CD4-positive, alpha-beta T cell treated with Interleukin-12 subunit alpha and Interleukin-12 subunit beta, for 1 hour (primary cell): Measurements from ENCODE around the gene MPP1.
"Not testable (repeated sequence)": the region's sequence is repeated elsewhere in the genome, so short reads cannot be mapped to it uniquely, and the experiment has no call there.

Experiments
- DNase-seq: peaks from one replicate; pipeline ENCODE4 v3.0.0-alpha.2; 2020

Gene MPP1

DNA sequence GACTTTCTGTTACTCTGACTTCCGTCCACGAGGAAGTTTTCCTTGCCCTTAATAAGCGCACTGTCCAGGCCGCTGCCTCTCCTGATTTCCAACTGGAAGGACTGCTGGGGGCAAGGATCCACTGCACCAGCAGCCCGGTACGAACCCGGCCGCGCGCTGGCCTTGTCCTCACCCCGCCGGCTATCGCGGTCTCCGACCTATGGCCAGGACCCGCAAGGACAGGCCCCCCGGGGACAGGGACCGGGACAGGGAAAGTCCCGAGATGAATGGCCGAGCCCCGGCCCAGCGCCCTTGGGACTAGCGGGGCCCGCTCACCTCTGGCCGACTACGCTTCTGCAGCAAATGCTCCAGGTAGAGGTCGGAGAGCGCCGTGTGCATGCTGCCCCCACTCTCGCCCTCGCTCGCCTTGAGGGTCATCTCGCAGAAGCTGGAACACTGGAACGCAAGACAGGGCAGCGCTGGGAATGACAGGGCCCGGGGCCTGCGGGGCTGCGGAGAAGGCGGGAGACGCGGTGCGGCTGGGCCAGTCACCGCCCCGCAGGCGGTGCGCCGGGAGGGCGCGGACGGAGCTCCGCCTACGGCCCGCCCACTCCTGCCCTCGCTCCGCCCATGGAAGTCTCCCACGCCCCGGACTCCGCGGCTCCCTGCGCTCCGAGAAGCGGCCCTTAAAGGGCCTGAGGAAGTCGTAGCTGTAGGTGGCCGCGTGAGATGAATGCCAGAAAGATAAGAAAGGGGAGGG lies at the start of gene MPP1:
MPP1 (minus strand) TSS at position 529 of the 739 bp plus-strand sequence; CDS start at position 417, 112 bp downstream.
- DNase-seq = peak; percentile 81

DNA sequence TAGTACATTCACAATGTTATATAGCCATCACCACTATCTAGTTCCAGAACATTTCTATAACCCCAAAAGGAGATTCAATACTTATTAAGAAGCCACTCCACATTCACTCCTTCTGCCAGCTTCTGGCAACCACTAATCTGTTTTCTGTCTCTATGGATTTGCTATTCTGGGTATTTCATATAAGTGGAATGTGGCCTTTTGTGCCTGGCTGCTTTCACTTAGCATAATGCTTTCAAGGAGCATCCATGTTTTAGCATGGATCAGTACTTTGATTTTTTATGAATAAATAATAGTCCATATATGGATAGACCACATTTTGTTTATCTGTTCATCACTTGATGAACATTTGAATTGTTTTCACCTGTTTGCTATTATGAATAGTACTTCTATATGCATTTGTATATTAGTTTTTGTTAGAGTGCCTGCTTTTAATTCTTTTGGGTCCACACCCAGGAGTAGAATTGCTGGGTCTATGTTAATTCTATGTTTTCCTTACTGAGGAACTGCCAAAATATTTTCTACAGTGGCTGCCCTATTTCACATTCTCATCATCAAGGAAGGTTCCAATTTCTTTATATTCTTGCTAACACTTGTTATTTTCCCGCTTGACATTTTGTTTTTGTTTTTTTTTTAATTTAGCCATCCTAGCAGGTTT lies 45.8 kb upstream of the MPP1 start:
- DNase-seq = no peak

DNA sequence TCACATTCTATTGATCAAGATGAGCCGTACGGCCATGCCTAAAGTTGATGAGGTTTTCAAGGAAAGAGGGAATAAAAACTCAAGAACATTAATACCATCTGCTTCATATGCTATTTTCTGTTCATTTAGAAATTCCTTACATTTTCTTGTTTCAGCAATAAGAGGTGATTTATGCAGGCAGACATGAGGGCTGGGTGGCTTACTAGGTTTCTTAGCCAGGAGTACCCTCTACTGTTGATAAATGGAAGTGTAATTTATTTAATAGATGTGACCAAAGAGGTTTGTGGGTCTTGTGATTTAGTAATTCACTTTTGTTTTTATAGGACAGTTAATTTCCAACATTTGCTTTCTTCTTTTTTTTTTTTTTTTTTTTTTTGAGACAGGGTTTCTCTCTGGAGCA lies 35.6 kb upstream of the MPP1 start:
- peak; percentile 51 for DNase-seq

DNA sequence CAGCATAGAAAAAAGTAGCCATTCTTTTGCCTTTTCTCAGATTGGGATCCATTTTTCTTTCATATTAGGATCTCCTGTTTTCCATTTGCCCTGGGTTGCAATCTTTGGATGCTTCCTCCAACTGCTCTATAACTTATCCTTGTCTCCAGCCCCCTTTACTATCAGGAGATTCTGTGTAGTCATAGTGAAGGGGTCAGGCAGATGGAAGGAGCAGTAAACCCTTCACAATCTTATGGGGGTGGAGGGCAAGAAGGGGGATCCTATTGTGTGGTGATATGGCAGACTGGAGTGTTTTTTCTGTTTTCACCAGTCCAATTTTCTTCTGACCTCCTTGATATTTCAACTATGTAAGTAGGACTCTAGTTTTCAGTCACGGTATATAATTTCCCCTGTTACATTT lies 30.9 kb upstream of the MPP1 start:
- DNase-seq = no peak

DNA sequence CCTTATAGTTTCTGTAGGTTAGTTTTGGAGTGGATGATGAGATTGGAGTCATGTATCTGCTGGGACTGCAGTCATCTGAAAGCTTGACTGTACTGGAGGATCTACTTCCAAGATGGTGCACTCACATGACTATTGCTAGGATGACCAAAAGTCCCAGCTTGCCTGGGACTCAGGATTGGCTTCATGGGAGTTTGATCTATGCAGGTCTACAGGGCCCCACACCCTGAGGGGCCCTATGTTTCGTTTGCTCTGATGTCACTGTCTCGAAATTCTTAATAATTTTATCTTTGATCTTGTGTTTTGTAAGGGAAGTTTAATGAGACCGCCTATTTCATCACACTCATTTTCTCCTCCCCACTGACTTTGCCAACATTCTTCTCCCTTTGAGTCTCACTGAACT lies 29.3 kb upstream of the MPP1 start, which contains the start of gene SMIM9:
SMIM9 (minus strand) TSS at position 101 of the 400 bp plus-strand sequence. CDS start 3,806 bp downstream, outside the sequence.
- no peak for DNase-seq

DNA sequence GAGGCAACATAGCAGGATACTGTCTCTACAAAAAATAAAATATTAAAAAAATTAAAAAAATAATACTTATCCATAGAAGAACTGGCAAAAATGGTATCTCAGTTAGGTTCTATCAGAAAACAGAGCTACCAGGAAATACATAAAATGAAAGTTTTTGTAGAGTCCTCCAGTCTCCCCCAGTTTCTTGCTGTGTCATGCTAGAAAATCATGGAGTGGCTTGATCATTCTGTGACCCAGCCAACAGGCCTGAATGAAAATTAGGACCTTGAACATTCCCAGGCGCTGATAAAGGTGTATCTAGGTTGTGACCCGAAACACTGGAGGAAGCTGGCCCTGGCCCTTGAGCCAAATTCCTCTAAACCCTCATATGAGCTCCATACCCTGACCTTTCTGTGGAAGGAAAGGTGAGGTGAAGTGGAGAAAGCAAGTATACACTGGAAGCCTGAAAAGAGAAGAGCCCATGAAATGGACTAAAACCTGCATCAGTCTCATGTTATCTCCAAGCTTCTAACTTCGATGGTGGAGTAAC lies 28.5 kb upstream of the MPP1 start:
- DNase-seq = no peak

DNA sequence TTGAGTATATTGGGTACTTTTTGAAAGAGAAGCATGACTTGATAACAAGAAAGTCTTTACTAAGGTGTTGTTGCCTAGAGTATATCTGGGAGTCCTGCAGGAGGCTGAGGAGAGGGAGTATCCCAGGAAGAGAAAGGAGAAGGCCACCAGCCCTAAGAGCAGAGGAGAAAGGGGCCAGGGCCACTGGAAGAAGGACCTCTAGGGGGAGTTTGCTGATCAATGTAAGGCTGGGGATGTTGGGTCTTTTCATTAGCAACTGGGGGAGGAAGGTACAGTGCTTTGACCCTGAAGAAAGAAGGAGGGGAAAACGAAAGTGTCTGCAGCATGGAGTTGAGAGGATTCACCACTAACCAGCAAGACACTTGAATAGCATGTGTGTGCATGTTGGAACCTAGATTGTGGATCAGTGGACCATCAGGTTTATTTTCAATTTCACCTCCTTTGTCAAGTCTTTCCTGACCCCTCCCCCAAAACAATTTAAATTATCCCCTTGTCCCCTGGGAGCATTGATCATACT lies 24.7 kb upstream of the MPP1 start:
- no peak for DNase-seq

DNA sequence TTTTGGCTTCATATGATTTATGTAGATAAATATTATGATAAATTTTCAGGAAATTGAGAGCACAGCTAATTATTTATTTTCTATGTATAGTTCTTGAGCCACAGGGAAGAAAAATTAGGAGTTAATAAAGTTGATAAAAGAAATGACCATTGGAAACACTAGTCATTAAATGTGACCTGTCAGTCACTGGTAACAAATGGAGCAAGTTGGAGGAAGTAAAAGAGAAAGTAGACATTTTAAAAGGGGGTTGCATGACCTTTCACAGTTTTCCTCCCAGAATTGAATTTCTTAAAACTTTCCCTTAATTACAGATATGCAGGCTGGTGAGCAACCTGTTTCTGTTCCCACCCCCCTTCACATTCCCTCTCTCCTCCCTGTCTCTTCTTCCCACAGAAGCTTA lies 23.8 kb upstream of the MPP1 start:
- no peak for DNase-seq

DNA sequence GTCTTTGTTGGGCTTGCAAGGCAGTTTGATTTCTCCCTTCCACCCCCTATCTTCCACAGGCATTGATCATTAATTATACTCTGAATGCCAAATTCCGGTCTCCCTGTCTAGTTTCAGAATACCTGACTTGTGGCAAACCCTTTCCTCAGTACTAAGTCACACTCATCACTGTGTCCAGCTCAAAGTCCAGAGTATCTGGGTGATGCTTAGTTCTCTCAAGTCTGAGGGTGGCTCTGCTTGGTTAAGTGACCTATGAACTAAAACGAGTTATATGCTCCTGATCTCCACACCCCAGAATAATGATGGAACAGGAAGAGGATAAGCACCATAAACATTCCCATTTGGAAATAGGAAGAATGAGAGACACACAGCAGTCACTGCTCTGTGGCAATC lies 22.7 kb upstream of the MPP1 start:
- no peak for DNase-seq

DNA sequence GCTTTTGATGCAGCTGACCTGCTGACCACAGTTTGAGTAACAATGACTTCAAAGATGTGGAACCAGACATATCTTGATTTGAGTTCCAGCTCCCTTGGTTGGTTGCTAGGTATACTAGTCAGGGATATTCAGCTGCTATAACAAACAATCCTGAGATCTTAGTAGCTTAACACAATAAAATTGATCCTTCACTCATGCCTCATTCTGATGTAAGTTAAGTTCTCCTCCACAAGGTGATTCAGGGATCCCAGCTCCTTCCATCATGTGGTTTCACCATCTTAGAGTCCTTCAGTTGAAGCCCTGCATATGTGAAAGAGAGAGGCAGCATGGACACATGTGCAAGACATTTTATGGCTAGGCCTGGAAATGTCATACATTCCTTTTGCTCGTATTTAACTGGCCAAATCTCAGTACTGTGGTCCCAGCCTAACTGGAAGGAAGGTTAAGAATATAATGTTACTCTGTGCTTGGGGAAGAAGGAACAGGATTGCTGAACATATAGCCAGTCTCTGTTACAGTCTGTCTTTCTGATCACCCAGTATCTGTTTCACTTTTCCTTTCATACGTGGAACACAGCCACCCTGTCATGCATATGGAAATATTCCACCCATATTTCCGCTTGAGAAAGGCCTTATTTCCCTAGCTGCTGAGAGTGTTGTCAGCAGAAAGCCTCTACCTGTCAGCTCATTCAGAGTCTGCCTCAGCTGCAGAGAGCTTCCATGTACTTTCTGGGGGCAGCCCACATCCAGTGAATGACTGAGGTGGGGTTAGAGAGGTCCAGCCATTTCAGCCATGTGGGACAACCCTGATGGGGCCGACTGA lies 22.1 kb upstream of the MPP1 start:
- peak; percentile 17 for DNase-seq

DNA sequence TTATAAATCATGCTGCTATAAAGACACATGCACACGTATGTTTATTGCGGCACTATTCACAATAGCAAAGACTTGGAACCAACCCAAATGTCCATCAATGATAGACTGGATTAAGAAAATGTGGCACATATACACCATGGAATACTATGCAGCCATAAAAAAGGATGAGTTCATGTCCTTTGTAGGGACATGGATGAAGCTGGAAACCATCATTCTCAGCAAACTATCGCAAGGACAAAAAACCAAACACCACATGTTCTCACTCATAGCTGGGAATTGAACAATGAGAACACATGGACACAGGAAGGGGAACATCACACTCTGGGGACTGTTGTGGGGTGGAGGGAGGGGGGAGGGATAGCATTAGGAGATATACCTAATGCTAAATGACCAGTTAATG lies 20.3 kb upstream of the MPP1 start:
- not testable (repeated sequence) for DNase-seq

DNA sequence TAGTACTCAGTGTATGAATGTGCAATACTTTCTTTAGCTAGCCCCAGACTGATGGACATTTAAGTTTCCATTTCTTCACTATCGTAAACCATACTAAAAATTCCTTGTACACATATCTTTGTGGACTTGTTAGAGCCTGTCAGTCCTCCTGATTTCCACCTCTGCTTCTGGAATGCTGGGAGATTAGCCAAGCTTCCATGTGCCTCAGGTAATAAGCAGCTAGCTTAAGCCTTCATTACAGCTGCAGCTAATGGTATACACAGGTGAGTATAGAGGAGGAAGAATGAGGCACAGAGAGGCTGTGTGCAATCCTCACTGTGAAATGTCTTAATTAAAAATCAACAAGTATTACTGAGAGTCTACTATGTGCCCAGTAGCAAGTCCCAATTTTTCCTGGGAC lies 19.4 kb upstream of the MPP1 start:
- no peak for DNase-seq

DNA sequence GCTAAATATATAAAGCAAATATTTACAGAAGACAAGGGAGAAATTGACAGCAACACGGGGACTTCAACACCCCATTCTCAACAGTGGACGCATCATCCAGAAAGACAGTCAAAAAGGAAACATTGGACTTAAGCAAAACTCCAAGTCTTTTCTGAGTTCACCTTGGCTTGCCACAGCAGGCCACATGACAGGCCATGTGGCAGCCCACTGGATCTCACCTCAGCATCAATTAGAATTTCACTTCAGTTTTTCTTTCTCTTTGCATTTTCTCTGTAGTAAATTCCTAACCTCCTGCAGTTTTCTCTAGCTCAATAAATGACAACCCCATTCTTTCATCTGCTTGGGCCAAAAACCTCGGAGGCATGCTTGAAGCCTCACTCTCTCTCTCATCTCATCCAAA lies 16.7 kb upstream of the MPP1 start:
- DNase-seq = no peak

DNA sequence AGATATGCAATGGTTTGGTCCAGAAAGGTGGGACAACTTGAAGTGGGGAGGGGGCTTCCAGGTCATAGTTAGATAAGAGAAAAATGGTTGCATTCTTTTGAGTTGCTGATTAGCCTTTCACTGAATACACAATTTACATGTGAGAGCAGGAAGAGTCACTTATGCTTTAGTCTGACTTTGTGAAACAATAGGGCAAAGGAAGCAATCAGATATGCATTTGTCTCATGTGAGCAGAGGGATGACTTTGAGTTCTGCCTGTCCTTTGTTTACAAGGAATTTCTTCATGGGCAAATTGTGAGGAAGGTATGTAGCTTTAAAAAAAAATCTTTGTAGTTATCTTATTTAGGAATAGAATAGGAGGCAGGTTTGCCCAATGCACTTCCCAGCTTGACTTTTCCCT lies 16.2 kb upstream of the MPP1 start:
- no peak for DNase-seq

DNA sequence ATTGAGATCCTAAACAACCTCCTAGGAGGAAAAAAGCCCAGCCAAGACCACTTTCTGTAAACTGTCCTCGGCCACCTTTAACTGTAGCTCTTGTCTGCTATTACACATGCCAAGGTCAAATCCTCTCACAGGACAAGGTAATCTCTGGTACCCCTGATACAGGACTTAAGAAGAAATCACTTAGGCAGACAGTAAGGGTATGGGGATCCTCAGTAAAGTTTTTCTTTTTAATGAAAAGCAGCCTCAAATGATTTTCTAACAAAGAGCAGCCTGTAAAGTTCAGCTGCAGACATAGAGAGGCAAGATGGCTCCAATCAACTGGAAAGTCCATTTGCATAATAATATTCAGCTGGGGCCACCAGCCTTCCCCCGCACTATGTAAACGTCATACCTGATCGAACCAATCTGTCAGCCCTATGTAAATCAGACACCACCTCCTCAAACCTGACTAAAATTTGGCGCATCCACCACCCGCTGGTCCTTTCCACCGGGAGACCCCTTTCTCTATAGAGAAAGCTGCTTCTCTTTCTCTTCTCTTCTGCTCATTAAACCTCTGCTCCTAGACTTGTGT lies 14.6 kb upstream of the MPP1 start:
- DNase-seq = no peak

DNA sequence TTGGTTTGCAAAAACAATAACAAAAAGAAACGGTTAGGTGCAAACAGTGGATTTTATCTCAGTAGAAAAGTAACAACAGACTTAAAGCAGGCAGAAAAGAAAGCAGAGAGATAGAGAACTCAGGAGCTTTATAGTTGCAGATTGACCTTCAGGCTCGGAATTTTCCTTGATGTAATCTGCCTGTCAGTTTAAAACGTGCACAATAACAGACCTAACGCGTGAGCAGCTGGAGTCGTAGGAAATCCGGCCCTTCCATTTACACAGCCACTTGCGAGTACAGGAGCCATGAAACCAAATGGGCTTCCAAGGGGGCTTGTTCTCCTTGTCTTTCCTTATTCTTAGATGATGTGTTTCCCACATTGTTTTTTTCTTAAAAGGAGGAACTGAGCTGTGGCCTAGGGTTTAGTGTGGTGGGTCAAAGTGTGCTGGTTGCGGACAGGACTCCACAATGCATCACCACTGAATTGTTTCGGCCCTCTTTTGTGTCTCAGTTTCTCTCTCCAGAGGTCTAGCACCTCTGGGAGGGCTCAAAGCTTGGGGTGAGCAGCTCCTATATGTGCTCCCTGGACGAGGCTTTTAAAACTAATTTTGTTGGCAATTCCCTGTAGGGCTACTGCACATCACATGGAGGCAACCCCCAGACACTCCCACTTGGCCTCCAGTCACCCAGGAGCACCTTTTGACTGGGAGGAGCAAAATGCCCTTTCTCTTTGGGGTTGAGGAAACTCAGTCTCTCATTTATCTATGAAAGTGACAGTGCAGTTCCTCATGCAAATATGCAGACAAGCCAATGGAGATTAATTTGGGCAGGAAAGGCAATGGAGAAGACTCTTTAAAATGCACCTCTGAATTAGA lies 13.9 kb upstream of the MPP1 start:
- no peak for DNase-seq

DNA sequence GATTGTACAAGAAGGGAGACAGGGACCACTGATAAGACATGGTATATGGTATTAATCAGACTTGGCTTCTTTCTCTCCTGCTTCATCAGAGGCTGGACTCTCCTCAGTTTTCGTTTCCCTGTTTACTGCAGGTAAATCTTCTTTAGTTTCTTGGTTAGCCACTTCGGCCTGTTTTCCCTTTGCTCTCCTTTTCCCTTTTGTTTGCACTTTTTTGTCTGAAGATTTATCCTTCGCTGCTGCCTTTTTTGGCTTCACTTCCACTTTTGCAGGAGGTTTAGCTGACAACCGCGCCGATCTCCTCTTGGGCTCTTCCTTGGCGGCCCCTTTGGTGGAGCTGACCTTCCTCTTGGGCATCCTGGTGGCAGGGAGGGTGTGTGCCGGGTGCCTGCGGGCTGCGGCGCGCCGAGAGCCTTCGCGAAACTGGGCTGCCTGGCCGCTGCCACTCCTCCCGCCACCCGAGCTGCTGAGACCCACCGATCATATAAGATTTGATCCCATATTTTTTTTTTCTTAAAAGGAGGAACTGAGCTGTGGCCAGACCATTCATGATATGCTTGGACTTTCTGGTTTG lies 11.8 kb upstream of the MPP1 start:
- DNase-seq = not testable (repeated sequence)

DNA sequence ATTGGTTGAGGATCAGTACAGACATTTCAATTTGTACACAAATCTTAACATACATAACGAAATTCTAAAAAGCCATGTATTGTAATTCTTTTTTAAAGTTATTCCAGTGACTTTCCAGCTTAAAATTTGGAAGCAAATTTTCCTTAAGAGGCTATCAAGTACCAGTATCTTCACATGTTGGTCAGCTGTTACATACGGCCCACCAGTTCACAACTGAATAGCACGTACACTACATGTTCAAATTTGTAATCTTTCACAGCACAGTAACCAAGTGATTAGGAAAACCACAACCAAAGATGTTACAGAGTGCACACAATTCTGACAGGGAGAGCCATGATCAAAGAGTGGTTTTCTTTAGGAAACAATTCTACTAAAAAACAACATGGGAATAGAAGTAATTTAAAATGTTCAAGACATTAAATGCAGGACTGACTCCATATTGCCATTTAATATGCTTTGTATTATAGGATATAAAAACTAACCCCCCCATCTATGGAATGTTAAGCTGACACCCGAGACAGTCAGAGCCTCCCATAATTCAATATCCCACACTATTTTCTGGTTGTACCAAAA lies 11.1 kb upstream of the MPP1 start:
- DNase-seq = not testable (repeated sequence)

DNA sequence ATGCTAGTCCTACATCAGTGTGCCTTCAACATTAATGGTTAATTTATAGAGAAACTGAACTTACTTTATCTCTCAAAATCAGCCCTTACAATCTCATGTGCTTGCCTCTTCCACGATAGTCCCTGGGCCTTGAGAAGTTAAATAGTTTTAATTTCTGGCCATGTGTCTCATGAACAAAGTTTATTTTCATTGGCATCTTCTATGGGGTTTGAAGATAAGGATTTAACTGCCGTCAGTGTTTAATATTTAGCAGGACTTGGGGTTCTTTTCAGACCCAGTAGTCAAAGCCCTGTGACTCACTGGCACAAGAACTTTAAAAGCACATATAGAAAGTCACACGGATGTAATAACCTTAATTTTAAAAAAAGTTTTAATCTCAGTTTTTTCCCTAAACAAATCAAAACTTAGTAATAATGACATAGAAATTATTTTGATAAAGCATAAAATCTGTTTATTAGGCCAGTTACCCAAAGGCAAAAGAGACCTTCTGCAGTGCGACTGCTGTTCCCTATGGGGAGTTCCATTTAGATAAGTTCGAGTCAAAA lies 10.1 kb upstream of the MPP1 start:
- no peak for DNase-seq

DNA sequence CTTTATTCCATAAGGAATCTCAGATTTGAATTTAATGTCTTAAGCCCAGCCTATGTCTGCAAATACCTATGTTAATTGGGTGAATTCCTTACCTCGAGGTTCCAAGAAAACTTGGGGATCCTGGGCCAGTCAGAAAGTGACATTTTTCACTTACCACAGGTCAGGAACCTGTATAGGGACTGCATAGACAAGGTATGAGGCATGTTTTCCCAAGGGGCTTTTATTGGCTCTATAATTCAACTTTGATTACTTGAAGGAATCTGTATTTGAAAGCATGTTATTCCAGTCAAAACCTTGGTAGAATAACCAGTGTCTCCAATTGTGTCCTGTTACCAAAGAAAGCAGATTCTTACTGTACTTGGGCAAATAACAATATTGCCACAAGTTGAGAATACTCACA lies 8.5 kb upstream of the MPP1 start:
- no peak for DNase-seq
